G401.6 (cell line): ENCODE results near the gene MAP3K2.
A peak's percentile ranks its signal among the peaks of the same experiment; 100 is the strongest.

Source experiments
- FAIRE-seq: peaks from 2 replicates; lab custom pipeline; 2012; peaks lifted over from hg19 to GRCh38; lab: Jason Lieb, UNC

MAP3K2 gene

GRCh38 chr2:127348426-127349000 lies 39.3 kb downstream of the MAP3K2 start:
- FAIRE-seq = no peak

GRCh38 chr2:127347734-127348392 lies 39.9 kb downstream of the MAP3K2 start:
- FAIRE-seq = no peak

GRCh38 chr2:127347015-127347414 lies 40.8 kb downstream of the MAP3K2 start:
- no peak for FAIRE-seq

GRCh38 chr2:127343277-127343676 lies 44.5 kb downstream of the MAP3K2 start:
- FAIRE-seq = no peak

GRCh38 chr2:127342101-127342500 lies 45.7 kb downstream of the MAP3K2 start:
- no peak for FAIRE-seq

GRCh38 chr2:127332335-127332734 lies 55.4 kb downstream of the MAP3K2 start:
- no peak for FAIRE-seq

GRCh38 chr2:127330753-127331152 lies 57.0 kb downstream of the MAP3K2 start:
- FAIRE-seq = peak; percentile 28

- peak; percentile 76 for FAIRE-seq
Measured at GRCh38 chr2:127326289-127326945, 61.4 kb downstream of the MAP3K2 start.

GRCh38 chr2:127324635-127325034 lies 63.1 kb downstream of the MAP3K2 start:
- peak; percentile 93 for FAIRE-seq

- FAIRE-seq = no peak
Measured at GRCh38 chr2:127321303-127321702, 66.5 kb downstream of the MAP3K2 start.

GRCh38 chr2:127320586-127321275 lies 67.0 kb downstream of the MAP3K2 start:
- FAIRE-seq = no peak

GRCh38 chr2:127320067-127320466 lies 67.7 kb downstream of the MAP3K2 start:
- FAIRE-seq = no peak

- FAIRE-seq = no peak
Measured at GRCh38 chr2:127314193-127314988, 73.4 kb downstream of the MAP3K2 start.

- no peak for FAIRE-seq
Measured at GRCh38 chr2:127313406-127313805, 74.4 kb downstream of the MAP3K2 start.

GRCh38 chr2:127310980-127311379 lies 76.8 kb downstream of the MAP3K2 start:
- no peak for FAIRE-seq

- FAIRE-seq = no peak
Measured at GRCh38 chr2:127309468-127309867, 78.3 kb downstream of the MAP3K2 start.

GRCh38 chr2:127308586-127309138 lies 79.1 kb downstream of the MAP3K2 start:
- FAIRE-seq = no peak

GRCh38 chr2:127305990-127306585 lies 81.7 kb downstream of the MAP3K2 start:
- FAIRE-seq = no peak

GRCh38 chr2:127302168-127302567 lies 85.6 kb downstream of the MAP3K2 start:
- no peak for FAIRE-seq

GRCh38 chr2:127293748-127294562 lies 93.8 kb downstream of the MAP3K2 start, which contains the start of gene ERCC3:
Gene ERCC3, minus strand, starts transcription at chr2:127294144. Its CDS starts 63 bp downstream, at chr2:127294081.
- no peak for FAIRE-seq

- no peak for FAIRE-seq
Measured at GRCh38 chr2:127293386-127293747, 94.4 kb downstream of the MAP3K2 start.
